Activated T-cell treated with anti-CD3 and anti-CD28 coated beads, Interleukin-2, amount 50 U/mL, for 1 hour (primary cell): ENCODE data around the gene FAM72B.
"Not testable (repeated sequence)": the region's sequence is repeated elsewhere in the genome, so short reads cannot be mapped to it uniquely, and the experiment has no call there.

ENCODE experiments used
- DNase-seq: peaks from one replicate; pipeline ENCODE4 v3.0.0-alpha.2; 2020

Gene FAM72B

DNA sequence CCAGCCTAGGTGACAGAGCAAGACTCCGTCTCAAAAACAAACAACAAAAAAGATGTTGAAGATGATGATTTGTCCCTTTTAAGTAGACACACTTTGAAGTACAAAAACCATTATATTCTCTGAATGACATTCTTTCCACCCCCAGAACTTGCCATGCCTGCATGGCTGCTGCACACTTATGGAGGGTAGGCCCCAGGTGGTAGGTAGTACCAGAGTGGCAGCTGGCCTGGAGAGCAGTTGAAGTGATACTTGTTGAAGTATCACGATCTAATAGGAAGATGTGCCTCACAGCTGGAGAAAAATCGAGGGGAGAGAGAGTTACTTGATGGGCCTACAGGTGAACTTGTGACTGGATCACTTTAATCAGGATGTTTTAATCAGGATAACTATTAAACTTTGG, 15.6 kb upstream of the FAM72B start:
- not testable (repeated sequence) for DNase-seq

DNA sequence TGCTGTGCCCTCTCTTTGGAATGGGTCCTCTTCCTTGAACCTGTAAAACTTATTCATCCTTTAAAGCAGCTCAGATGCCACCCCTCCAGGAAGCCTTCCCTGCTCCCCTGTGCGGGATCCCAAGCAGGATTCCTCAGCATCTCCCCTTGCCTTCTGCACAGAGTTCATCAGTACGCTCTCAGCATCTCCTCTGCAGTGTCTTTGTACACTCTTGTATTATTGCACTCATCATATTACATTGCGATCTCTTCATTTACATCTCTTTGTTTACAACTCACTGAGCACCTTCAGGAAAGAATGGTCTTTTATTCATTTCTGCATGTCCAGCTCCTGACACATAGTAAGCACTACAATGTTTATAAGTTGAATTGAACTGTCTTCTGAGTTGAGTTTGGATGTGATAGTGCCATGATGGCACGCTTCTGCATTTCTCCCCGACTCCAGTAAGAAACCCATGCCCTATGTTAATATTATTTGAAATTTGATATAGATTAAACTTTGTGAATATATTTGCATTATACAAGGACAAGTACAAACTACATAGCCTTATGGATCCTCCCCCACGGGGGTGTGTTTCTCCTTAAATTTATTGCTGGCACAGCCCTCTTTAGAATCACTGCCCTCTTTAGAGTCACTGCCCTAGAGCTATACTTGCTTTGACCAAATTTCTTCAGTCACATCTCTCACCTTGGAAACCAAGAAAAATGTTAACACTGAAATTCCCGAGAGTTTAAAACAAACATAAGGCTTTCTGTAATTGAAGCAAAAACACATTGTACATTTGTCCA, 13.1 kb upstream of the FAM72B start:
- DNase-seq: not testable (repeated sequence)

DNA sequence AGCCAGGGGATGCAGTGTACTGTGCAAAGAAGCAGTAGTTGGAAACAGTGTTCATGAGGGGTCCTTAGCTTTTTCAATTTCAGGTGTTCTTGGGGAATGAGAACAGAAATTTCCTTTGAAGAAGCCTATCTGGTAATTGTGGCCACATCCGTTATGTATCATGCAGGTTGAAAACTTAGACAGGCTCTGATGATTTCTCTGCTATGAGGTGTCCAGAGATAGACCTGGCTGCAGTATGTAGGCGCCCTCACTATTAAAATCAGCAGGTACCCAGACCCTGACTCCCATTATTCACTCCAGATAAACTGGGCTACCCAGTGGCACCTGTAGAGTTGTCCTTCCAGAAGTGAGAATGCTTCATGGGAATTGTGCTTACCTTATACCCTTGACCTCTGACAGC, 8.4 kb upstream of the FAM72B start:
- not testable (repeated sequence) for DNase-seq

DNA sequence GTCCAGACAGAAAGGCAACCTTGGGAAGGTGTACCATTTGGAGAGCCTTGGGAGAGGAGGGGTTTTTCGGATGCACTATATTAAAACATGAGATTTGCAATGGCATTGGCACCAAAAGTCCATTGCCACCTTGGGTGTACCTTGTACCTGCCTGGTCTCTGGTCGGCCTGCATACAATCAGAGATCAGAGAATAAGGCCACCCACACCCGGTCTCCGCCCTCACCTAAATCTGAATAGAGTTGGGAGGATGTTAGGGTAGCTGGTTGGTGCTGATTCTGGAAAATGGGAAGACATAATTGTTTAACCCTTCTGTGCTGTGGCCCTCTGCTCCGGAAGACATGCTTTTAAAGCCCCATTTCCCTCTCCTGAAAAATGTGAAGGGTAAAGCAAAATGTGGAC, 3.8 kb upstream of the FAM72B start:
- DNase-seq: not testable (repeated sequence)

DNA sequence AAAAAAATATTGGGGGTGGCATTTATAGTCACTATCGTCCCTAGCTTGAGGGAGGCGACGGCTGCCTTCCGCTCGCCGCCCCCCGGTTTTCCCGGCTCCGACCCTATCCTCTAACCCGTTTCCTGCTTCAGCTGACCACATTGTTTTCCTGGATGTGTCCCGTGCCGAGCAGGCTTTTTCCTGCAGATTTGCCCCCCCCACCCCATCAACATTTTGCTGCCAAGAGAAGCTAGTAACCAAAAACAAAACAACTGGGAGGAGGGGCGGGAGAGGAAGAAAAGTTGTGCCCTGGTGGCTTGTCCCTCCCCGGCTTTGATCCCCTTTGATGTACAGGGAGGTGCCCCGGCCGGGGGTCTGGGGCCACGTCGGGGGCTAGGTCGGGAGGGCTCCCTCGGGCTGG, 2.1 kb upstream of the FAM72B start:
- DNase-seq: not testable (repeated sequence)

DNA sequence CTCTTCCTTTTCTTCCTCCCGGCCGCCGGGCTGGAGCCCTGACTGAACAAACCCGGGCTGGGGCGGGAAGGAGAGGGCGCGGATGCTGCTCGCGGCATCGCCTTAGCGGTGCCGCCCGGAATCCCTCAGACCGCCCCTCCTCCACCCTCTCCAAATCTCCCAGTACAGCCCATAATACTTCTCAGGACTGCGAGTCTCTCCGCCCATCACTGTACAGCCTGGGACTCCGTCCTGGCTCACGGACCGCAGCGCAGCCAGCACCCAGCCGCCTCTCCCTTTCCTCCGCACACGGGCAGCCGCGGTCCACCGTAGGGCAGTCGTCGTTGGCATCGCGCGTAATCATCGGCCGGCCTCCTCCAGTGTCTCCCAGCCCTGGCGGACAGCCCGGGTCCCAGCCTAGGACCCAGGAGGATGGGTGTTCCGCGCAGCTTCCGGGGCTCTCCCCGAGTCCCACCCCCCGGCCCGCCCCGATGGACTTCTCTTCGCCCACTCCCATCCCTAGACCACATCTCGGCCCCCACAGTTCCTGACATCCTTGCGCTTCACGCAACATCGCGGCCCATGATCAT, 1.1 kb upstream of the FAM72B start:
- not testable (repeated sequence) for DNase-seq

DNA sequence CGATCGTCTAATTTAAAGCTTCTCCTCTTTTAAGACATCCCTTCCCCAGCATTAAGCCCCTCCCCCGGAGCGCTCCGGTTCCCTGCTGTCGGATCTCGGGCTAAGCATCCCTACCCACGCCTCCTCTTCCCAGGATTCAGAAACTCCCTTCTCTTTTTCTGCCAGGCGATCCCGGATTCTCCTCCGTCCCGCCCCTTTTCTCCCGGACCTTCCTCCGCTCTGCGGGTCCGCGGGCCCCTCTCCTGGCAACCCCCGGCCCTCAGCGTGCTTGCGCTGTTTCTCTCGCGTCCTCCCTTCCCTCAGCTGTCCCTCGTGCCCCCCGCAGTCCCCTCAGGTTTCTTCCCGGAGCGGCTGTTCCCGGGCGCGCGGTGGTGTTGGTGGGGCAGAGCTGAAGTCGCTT, 273 bp downstream of the FAM72B start:
- peak; percentile 15 for DNase-seq

DNA sequence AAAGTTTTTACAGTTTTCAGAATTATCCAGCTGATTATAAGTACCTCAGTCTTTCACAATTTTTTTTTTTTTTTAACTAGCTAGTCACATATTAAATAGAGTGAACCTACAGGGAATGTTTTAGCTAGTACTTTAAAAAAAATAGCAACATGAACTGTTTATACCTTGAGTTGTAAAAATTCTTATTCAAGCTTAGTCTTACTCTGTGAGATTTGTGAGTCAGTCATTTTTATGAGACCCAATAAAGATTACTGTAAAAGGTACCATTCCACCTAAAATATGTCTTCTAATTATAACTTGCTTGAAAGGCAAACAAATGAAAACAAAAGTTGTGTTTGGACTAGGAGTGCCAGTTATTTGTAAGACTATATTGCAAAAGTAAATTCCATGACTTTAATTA, 5.9 kb downstream of the FAM72B start:
- not testable (repeated sequence) for DNase-seq

DNA sequence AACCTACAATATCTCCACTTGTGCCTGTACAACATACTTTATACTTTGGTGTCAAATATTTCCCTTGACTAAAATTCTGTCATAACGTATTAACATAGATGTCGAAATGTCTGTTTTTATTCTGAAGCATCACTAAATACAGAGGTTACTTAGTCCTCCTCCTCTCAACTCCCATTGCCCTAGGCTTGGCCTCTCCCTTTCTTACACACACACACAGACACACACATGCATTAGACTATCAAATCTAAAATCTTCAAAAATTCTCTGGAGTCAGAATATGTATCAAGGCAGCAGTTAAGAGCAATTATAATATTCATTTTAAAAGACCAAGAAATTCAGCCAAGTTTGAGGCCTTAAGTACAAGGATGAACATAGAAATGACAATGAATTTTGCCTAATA, 7.5 kb downstream of the FAM72B start:
- DNase-seq: not testable (repeated sequence)

DNA sequence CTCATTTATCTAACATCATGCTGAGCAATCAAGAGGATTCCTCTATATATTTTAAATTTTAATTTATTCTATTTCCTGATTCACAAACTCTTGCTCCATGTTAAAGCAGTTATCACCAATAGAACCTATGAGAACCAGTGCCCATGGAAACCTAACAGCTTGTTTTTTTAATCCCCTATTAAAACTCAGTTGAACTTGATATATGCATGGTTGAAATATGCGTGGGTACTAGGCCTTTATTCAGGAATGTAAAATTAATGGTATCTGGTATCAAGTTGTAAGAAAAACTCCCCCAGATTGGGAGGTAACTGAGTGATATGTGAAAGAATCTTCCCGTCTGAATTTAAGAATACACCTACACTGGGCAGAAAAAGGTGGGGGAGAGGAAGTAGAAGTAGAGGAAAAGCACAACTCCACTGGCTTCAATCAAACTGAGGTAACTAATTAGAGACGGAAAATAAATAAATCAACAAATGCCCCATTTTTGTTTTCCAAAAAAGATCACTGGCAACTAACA, 15.9 kb downstream of the FAM72B start:
- DNase-seq: not testable (repeated sequence)

DNA sequence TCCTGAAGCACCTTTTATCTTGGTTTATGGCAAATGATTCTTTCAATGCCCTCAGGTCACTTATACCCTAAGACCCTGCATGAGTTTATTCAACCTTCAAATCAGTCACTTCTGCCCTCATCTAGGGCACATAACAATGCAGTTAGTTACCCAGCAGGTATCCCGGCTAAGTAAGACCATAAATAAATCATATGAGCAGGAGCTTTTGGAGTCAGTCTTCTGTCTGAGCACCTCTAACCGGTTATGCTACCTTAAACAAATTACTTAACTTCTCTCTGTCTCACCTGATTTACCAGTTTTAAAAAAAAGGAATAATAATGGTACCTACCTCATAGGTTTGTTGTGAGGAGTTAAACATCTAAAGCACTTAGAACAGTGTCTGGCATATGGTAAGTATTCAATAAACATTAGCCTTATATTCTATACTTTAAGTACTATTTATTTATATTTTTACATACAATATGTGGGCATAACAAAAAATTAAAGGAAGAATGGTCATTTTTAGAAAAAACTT, 16.9 kb downstream of the FAM72B start:
- DNase-seq: not testable (repeated sequence)

DNA sequence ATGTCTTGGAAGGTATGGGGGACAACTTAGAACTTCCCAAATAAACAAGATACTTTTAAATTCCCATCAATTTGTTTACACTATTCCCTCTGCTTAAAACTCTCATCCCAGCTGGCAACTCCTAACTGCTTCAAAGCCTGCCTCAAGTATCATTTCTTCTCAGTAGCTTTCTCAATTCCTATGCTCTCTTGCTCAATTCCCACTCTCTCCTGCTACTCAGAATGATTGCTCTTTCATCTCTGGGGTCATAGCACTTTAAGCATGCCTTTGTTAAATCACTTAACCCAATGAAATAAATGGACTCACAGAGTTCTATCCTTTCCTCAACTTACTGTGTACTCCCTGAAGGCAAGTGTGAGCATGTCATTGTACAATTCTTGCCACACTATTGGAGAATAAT, 18.8 kb downstream of the FAM72B start:
- DNase-seq: not testable (repeated sequence)

DNA sequence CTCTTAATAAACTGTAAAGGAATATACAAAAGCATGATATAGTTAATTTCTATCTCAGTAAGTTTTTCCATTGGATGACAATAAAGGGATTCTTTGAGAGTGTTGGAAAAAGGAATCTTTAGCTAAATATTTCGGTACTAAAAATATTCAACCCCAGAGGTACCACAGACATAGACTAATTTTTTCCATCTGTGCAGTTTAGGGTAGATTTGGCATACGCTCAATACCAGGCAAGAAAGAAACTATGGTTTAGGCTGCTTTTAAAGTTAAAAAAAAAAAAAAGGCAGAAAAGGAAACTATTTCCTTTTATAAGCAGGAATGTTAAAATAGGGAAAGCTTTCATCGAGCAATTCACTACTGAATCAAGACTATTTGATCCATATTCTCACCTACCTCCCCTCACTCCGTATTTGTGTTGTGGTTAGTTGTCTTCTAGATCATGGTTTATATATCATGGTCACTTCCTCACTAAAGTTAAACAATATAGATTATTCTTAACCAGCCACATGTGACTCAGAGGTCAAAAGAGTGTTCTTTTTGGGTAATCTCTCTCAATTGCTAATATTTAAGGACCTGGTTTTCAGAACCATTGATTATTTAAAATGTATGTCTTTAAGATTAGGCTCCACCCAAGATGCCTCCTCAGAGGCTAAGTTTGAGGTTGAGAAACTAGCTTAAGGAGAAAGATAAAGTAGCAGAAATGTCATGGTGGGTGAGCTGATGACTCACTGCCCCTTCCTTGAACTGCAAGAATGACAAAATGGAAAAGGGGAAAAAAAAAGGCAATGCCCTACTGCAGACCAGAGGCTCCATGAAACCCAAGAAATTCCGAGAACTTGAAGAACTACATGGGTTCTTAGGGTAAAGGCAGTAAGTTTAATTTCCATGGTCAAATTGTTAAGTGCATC, 20.0 kb downstream of the FAM72B start:
- not testable (repeated sequence) for DNase-seq

DNA sequence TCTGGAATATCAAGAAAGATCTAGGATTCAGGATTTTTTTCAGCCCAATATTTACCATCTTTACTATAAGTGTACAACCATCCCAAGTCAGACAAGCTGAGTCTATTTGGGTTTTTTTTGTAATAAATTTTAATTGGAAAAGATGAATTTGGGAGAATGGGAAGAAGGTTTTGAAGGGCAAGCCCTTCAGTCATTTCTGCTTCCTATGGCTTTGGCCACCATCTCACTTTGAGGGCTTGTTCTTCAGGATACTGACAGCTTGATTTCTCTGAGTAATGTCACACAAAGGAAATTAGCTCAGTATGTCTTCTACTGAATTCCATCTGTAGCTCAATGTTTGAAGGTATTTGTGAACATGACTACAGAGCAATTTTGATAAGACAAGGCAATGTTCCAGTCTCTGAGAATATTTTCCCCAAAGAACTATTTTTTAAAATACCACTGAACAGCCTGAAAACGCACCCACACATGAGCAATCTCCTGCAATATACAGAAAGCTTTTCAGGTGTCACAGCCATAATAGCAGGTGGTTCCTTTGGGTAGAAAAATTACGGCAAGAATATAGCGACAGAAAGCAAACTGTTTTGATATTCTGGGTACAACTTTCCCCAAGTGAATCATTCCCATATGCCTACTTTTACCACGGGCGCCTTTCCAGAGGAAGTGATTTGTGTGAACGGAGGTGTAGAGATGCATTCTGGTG, 22.8 kb downstream of the FAM72B start:
- DNase-seq: not testable (repeated sequence)

DNA sequence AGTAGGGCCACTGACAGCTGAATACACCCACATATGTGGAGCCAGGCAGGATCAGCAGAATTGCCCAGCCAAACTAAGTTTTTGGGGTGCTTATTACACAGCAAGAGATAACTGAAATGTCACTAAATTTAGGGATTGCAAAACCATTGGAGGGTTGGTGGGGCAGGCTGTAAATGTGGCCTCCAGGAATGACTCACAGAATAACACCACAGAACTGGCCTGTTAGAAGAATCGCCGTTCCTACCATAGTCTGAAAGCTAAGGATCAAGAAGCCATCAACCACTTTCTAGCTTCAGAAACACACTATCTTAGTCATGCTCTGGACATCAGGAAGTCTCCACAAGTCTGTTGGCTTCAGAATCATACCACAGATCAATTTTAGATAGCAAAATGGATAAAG, 24.0 kb downstream of the FAM72B start:
- not testable (repeated sequence) for DNase-seq

DNA sequence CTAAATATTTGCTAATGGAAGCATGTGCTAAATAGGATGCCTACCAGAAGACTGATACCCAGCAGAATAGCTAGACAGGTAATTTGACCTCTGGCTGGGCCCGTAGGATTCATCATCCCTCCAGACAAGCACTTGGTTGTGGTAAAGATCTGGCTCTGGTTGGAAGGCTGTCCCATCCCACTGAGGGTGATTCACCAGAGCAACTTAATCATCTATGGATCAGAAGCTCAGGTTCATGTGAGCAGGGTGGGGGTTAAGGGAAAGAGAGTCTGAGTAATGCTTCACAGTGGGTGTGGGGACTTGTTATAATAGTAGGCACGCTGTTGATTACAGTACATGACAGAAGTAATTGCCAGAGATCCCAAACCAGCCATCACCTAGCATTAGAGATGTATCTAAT, 26.5 kb downstream of the FAM72B start:
- not testable (repeated sequence) for DNase-seq

DNA sequence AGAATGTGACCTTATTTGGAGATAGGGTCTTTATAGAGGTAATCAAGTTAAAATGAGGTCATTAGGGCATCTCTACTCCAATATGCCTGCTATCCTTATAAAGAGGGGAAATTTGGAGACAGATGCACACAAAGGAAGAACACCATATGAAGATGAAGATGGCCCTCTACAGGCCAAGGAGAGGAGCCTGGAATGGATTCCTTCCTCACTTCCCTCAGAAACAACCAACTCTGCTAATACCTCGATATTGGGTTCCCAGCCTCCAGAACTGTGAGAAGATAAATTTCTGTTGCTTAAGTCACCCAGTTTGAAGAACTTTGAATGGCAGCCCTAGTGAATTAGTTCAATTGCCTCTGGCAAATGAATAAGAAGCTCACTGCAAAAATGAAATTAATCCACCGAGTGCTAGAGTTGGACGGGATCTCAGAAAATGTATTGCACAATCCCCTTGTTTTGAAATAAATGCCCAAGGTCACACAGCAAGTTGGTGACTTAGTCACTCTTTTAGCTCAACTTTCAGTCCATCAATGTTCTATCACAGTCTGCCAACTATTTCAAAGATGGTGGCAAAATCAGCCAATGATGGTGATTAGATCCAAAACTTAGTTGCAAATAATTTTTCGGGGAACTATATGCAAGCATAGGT, 27.1 kb downstream of the FAM72B start:
- DNase-seq: not testable (repeated sequence)

DNA sequence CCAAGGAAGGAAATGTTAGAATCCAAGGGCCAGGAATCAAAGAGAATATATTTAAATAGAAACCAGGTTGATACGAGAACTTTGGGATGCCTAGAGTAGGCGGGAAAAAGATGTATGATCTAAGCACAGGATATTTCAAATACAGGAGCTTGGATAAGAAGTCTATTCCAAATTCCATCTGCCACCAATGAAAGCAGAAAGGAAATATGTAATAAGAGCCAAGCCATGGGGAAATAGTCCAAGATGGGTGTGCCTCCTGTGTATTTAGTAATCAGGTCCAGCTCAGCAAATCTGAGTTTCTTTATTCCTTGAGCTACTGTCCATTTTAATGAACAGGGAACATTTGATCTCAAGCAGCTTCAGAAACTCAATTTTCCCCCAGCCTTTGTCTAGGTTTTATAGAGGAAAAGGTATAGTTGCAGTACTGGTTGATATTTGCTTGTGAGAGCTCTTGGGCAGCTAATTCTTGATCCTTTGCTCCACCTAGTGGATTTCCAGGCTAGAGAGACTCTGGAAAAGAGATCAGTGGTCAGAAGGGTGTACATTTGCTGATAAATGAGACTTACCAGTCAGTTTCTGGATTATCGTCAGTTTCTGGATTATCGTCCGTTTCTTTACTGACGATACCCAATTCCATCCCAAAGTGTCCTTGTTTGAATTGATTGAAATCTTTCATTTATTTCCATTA, 28.3 kb downstream of the FAM72B start:
- DNase-seq: not testable (repeated sequence)

DNA sequence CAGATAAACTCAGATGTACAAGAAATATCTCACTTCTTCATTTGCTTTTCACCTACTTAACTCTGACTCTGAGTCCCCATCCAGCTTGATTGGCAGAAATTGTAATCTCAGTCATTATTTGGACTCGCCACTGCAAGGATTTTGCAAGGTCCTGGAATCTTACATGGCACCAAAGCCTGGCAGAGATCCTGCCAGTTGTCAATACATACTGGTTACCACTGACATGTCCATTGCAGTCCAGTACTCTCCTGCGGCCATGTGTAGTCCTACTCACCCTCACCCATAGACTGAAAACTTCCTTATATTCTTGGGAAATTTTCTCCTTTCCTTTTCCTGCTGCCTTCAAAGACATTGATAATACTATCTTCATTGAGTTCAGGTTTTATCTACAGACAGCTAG, 29.3 kb downstream of the FAM72B start:
- not testable (repeated sequence) for DNase-seq

DNA sequence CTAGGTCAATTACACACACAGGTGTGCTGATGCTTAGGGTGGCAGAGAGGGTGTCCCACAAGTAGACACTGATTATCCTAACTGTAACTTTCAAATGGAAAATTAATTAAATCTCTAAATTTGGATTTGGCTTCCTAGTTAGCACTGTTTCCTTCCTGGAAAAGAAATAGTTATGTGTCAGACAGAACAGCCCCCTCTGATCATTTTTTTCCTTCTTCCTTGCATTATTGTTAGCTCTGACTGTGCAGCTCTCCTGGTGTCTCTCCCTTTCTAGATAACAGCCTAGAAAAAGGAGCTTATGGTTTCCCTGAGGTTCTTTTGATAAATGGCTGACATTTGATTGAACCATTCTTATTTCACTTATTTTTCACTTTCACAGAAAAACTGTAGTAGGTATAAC, 31.4 kb downstream of the FAM72B start:
- DNase-seq: not testable (repeated sequence)

DNA sequence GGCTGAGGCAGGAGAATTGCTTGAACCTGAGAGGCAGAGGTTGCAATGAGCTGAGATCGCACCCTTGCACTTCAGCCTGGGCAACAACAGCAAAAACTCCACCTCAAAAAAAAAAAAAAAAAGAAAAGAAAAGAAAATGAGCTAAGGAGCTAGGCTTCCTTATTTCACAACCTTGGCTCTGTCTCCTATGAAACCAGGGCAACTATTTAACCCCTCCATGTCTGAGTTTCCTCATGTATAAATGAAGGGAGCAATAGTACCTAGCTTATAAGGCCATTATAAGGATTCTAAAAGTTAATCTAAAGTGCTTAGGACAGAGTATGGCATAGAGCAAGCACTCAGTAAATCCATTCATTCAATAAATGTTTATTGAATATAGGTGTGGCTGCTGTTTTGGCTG, 32.8 kb downstream of the FAM72B start:
- not testable (repeated sequence) for DNase-seq
